BJ (cell line): ENCODE results near the gene PYGL. TPM values are rescaled to one million over a fixed set of nuclear protein-coding genes. Genes with fewer than 3 reads are reported as not detected.

Experiments
- CTCF ChIA-PET: fragments of 350-600 bp; formaldehyde crosslinking; extraction: SDS; loops from one replicate; lab custom pipeline; 2021; ENCODE audit warnings: antibody characterized with exemption, inconsistent platforms; lab: Yijun Ruan, JAX
- POLR2A ChIA-PET: fragments of 300-600 bp; sonication (Branson Sonifier 250); formaldehyde crosslinking; extraction: SDS; loops from one replicate; lab custom pipeline; 2021; ENCODE audit warnings: antibody characterized with exemption; lab: Charles Lee
- DNase-seq: peaks from one replicate; pipeline ENCODE4 v3.0.0-alpha.2; 2011; ENCODE audit warnings: low read depth
- H3K27me3 ChIP-seq: 2 replicates; pipeline ENCODE4 v1.6.0; 2011; ENCODE audit warnings: low read length; ENCODE audit not compliant: control insufficient read depth, insufficient read depth
- H3K36me3 ChIP-seq: 2 replicates; pipeline ENCODE4 v1.5.1; 2011; ENCODE audit warnings: low read length; ENCODE audit not compliant: control insufficient read depth, insufficient read depth
- H3K4me3 ChIP-seq: 2 replicates; pipeline ENCODE4 v1.5.1; 2011; ENCODE audit warnings: low read depth, mild to moderate bottlenecking, control low read depth, low read length
- CTCF ChIP-seq: IDR thresholded peaks from 2 replicates; pipeline ENCODE4 v1.5.1; 2011; ENCODE audit warnings: low read depth, mild to moderate bottlenecking, control low read depth, inconsistent platforms, low read length, moderate library complexity; ENCODE audit not compliant: insufficient read depth
- polyA plus RNA-seq: library from polyadenylated mRNA; depleted of rRNA; stranded (reverse); fragments of >200 nt; gene quantifications from 2 replicates; pipeline ENCODE4 v1.2.3, GENCODE V29; 2011

Gene PYGL
- polyA plus RNA-seq, 1 experiment, result 36.4 TPM

GRCh38 chr14:50932592-50933495 lies 11.4 kb downstream of the PYGL start:
- no peak for DNase-seq
- CTCF ChIA-PET, result no interaction called here
- POLR2A ChIA-PET, result interaction anchor here (0.7 kb wide), 1 partner anchor 10 kb away, joined by 3 read pairs; no protein-coding TSS in a partner anchor
- no peak for TF ChIP-seq CTCF
- H3K36me3 ChIP-seq, result 0 out of 2 replicates have a peak, but pooled peaks cover 2% of the 10 kb centered on the region
- H3K4me3 ChIP-seq, result no peak overlapping the region
- H3K27me3 ChIP-seq, result no peaks in the 10 kb centered on the region

GRCh38 chr14:50932156-50932555 lies 12.1 kb downstream of the PYGL start:
- CTCF ChIA-PET, result no interaction called here
- no peak for DNase-seq
- Histone ChIP-seq H3K4me3 (no peak overlapping the region), H3K36me3 (0 out of 2 replicates have a peak, but pooled peaks cover 2% of the 10 kb centered on the region), H3K27me3 (no peaks in the 10 kb centered on the region)
- POLR2A ChIA-PET, result no interaction called here
- TF ChIP-seq CTCF, result no peak

- CTCF ChIA-PET, result no interaction called here
Observed at GRCh38 chr14:50931559-50931958, 12.7 kb downstream of the PYGL start.

GRCh38 chr14:50929506-50929905 lies 14.8 kb downstream of the PYGL start:
- no peaks in the 10 kb centered on the region for H3K27me3 ChIP-seq
- DNase-seq, result no peak
- no peak overlapping the region for H3K4me3 ChIP-seq
- H3K36me3 ChIP-seq, result peaks cover 2% of the 10 kb centered on the region; the same call in 1 of the 2 replicates
- TF ChIP-seq CTCF, result no peak
- ChIA-PET CTCF (no interaction called here), POLR2A (no interaction called here)

More at GRCh38 chr14:50931559-50931958, 12.7 kb downstream of the PYGL start:
- POLR2A ChIA-PET, result no interaction called here
- H3K36me3 ChIP-seq, result 0 out of 2 replicates have a peak, but pooled peaks cover 2% of the 10 kb centered on the region
- no peak overlapping the region for H3K4me3 ChIP-seq
- no peaks in the 10 kb centered on the region for H3K27me3 ChIP-seq
- TF ChIP-seq CTCF, result no peak
- DNase-seq, result no peak

- peak; percentile 48 for DNase-seq
- Histone ChIP-seq H3K36me3 (peaks cover 2% of the 10 kb centered on the region; the same call in 1 of the 2 replicates), H3K4me3 (no peak overlapping the region), H3K27me3 (no peaks in the 10 kb centered on the region)
- ChIA-PET POLR2A (no interaction called here), CTCF (no interaction called here)
- TF ChIP-seq CTCF, result no peak
Observed at GRCh38 chr14:50928002-50928635, 16.2 kb downstream of the PYGL start.
